ENCODE data around the gene ANKRD17. TPM values are rescaled to one million over a fixed set of nuclear protein-coding genes. Genes with fewer than 3 reads are reported as not detected.

ANKRD17 gene
- total RNA-seq, 1 donor from 2014 or later = 55.5 TPM

DNA sequence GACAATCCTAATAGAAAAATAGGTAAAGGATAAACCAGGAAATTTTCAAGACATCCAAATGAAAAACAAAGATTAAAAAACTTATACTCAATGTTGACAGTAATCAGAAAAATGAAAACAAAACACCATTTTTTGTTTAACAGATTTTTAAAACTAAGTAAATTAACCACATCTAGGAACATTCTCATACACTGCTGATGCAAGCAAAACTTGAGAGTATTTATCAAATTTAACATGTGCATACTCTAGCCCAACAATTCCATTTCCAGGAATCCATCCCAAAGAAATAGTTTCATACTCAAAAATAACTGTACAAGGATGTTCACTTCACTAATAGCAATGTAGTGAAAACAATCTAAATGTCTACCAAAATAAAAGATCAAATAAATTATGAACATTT, 11.5 kb downstream of the ANKRD17 start:
- no peak for DNase-seq (ENCODE audit: extremely low spot score in 2 of 2)
- H3K27me3 ChIP-seq = no peaks in the 10 kb centered on the region
- H3K27ac ChIP-seq = no peak overlapping the region
- H3K4me1 ChIP-seq = peaks cover 13% of the 10 kb centered on the region
- H3K36me3 ChIP-seq = no peaks in the 10 kb centered on the region
- no peak overlapping the region for H3K4me3 ChIP-seq
- TF ChIP-seq, protein P1, sequence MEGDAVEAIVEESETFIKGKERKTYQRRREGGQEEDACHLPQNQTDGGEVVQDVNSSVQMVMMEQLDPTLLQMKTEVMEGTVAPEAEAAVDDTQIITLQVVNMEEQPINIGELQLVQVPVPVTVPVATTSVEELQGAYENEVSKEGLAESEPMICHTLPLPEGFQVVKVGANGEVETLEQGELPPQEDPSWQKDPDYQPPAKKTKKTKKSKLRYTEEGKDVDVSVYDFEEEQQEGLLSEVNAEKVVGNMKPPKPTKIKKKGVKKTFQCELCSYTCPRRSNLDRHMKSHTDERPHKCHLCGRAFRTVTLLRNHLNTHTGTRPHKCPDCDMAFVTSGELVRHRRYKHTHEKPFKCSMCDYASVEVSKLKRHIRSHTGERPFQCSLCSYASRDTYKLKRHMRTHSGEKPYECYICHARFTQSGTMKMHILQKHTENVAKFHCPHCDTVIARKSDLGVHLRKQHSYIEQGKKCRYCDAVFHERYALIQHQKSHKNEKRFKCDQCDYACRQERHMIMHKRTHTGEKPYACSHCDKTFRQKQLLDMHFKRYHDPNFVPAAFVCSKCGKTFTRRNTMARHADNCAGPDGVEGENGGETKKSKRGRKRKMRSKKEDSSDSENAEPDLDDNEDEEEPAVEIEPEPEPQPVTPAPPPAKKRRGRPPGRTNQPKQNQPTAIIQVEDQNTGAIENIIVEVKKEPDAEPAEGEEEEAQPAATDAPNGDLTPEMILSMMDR (IDR thresholded peaks at IDR 0.05) = no peak
- no peak for TF ChIP-seq POLR2AphosphoS5 (IDR thresholded peaks at IDR 0.05; ENCODE audit: insufficient read depth in 1 of 2, low read depth in 1 of 2)
- no peak for TF ChIP-seq POLR2A (IDR thresholded peaks at IDR 0.05)
- intact Hi-C loops (cut with DNase I) = no loop called here
- no peaks in the 10 kb centered on the region for H3K9me3 ChIP-seq

DNA sequence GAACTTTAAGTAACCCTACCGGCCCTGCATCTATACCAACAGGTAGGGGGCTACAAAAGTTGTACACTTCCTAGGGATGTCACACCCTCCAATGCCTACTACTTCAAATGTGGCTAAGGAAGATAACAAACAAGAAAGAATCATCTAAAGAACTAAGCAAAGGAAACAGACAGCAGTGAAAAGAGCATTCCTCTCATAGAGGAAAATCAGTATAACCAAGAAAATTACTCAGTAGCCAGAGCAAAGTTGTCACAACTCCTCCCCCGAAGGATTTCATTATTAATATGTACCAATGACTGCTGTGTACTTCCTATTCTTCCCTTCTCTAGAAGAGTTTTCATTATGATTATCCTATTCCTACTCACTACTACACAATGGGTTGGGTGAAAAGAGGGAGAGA, 12.6 kb downstream of the ANKRD17 start:
- TF ChIP-seq, protein P1 (IDR thresholded peaks at IDR 0.05) = no peak
- TF ChIP-seq POLR2AphosphoS5 (IDR thresholded peaks at IDR 0.05; ENCODE audit: insufficient read depth in 1 of 2, low read depth in 1 of 2) = no peak
- Histone ChIP-seq H3K9me3 (no peaks in the 10 kb centered on the region), H3K27ac (no peak overlapping the region), H3K4me3 (no peak overlapping the region), H3K4me1 (peaks cover 13% of the 10 kb centered on the region), H3K36me3 (no peaks in the 10 kb centered on the region), H3K27me3 (no peaks in the 10 kb centered on the region)
- no peak for DNase-seq (ENCODE audit: extremely low spot score in 2 of 2)
- intact Hi-C loops (cut with DNase I) = no loop called here

DNA sequence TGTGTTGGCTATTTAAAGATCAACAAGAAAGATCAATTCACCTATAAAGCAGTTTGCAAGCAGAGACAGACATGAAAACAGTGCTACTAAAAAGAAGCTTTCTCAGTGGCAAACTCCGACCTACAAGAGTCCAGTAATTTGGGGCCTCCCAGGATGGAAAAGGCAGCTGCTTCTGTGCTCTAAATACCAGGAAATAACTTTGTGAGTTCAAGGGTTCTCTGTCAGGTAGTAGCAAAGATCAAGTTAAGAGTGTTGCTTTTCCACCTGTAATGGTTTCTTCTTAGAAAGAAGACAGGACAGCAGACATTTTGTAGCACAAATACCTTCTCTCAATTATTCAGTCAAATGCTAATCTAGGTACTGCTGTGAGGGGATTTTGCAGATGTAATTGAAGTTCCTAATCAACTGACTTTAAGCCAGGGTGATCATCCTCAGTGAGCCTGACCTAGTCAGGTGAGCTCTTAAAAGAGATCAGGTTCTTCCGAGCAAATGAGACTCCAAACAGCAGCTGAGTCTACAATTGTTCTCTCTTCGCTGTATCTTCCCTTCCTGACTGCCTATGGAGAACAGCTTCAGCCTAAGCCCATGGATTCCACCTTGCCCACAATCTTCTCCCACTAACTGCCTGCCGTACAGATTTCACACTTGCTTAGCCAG, 13.5 kb downstream of the ANKRD17 start:
- intact Hi-C loops (cut with DNase I) = no loop called here
- Histone ChIP-seq H3K4me1 (peaks cover 13% of the 10 kb centered on the region), H3K36me3 (no peaks in the 10 kb centered on the region), H3K4me3 (no peak overlapping the region), H3K27ac (no peak overlapping the region), H3K9me3 (no peaks in the 10 kb centered on the region), H3K27me3 (no peaks in the 10 kb centered on the region)
- TF ChIP-seq, protein P1 (IDR thresholded peaks at IDR 0.05) = no peak
- TF ChIP-seq POLR2AphosphoS5 (IDR thresholded peaks at IDR 0.05; ENCODE audit: insufficient read depth in 1 of 2, low read depth in 1 of 2) = no peak
- TF ChIP-seq POLR2A (IDR thresholded peaks at IDR 0.05) = no peak
- no peak for DNase-seq (ENCODE audit: extremely low spot score in 2 of 2)

DNA sequence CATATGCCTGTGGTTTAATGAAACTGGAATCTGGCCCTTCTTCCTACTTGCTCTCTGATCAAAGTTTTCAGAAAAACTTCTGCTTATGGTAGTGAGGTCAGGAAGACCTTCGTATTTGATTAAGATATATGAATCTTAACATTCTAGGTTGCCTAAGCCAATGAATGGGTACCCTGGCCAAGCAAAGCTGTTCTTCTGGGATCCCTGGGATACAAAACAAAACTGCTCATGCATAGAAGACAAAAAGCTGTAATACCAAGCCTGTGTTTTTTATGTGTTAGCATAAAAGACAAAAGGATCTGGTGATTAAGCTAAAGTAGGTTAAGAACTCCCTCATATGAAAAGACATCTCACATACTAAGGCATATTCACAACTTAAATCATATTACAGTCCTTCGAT, 21.6 kb downstream of the ANKRD17 start:
- intact Hi-C loops (cut with DNase I) = no loop called here
- TF ChIP-seq POLR2A (IDR thresholded peaks at IDR 0.05) (no peak), POLR2AphosphoS5 (IDR thresholded peaks at IDR 0.05; ENCODE audit: insufficient read depth in 1 of 2, low read depth in 1 of 2) (no peak)
- TF ChIP-seq, protein P1 (IDR thresholded peaks at IDR 0.05) = no peak
- no peak for DNase-seq (ENCODE audit: extremely low spot score in 2 of 2)
- H3K27me3 ChIP-seq = no peaks in the 10 kb centered on the region
- H3K4me1 ChIP-seq = peaks cover 19% of the 10 kb centered on the region
- H3K4me3 ChIP-seq = no peak overlapping the region
- H3K27ac ChIP-seq = no peak overlapping the region
- H3K36me3 ChIP-seq = no peaks in the 10 kb centered on the region
- H3K9me3 ChIP-seq = no peaks in the 10 kb centered on the region

DNA sequence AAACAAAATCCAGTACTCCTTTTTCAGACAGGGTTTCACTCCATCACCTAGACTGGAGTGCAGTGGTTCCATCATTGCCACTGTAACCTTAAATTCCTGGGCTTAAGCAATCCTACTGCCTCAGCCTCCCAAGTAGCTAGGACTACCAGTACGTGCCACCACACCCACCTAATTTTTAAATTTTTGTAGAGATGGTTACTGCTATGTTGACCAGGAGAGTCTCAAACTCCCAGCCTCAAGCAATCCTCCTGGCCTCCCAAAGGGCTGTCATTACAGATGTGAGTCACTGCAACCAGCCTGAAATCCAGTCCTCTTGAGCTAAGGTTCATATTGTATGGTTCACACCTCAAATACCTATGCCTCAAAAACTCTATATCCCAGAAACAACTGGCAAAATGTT, 22.4 kb downstream of the ANKRD17 start:
- H3K36me3 ChIP-seq = no peaks in the 10 kb centered on the region
- H3K9me3 ChIP-seq = no peaks in the 10 kb centered on the region
- no peak for DNase-seq (ENCODE audit: extremely low spot score in 2 of 2)
- no peak overlapping the region for H3K4me3 ChIP-seq
- no peak overlapping the region for H3K27ac ChIP-seq
- no peaks in the 10 kb centered on the region for H3K27me3 ChIP-seq
- H3K4me1 ChIP-seq = peaks cover 19% of the 10 kb centered on the region
- intact Hi-C loops (cut with DNase I) = no loop called here
- TF ChIP-seq, protein P1 (IDR thresholded peaks at IDR 0.05) = no peak
- TF ChIP-seq POLR2A (IDR thresholded peaks at IDR 0.05) = no peak
- no peak for TF ChIP-seq POLR2AphosphoS5 (IDR thresholded peaks at IDR 0.05; ENCODE audit: insufficient read depth in 1 of 2, low read depth in 1 of 2)

Data from vagina (tissue), 2 donors.